CD4-positive, alpha-beta T cell treated with Interleukin-17A for 4 hours (primary cell): ENCODE data around the gene ATP9B.

ENCODE experiments used
- DNase-seq: peaks from one replicate; pipeline ENCODE4 v3.0.0-alpha.2; 2020; ENCODE audit warnings: mixed read lengths

Gene ATP9B

GRCh38 chr18:79204889-79205807 is 136.0 kb downstream of the ATP9B start:
- DNase-seq, result no peak

- DNase-seq, result no peak
Measured at GRCh38 chr18:79206444-79206843, 137.2 kb downstream of the ATP9B start.

- no peak for DNase-seq
Measured at GRCh38 chr18:79208906-79209305, 139.7 kb downstream of the ATP9B start.

GRCh38 chr18:79210002-79210910 is 141.1 kb downstream of the ATP9B start:
- DNase-seq, result no peak

- DNase-seq, result no peak
Measured at GRCh38 chr18:79211844-79212243, 142.7 kb downstream of the ATP9B start.

- DNase-seq, result no peak
Measured at GRCh38 chr18:79214056-79214455, 144.9 kb downstream of the ATP9B start.

GRCh38 chr18:79216176-79216575 is 147.0 kb downstream of the ATP9B start:
- no peak for DNase-seq

- DNase-seq, result no peak
Measured at GRCh38 chr18:79217979-79218604, 148.9 kb downstream of the ATP9B start.

- DNase-seq, result no peak
Measured at GRCh38 chr18:79218605-79219190, 149.5 kb downstream of the ATP9B start.

- DNase-seq, result no peak
Measured at GRCh38 chr18:79221136-79221535, 151.9 kb downstream of the ATP9B start.

- DNase-seq, result no peak
Measured at GRCh38 chr18:79222790-79223189, 153.6 kb downstream of the ATP9B start.

GRCh38 chr18:79223431-79223830 is 154.2 kb downstream of the ATP9B start:
- no peak for DNase-seq

GRCh38 chr18:79224381-79224780 is 155.2 kb downstream of the ATP9B start:
- no peak for DNase-seq

GRCh38 chr18:79227621-79228020 is 158.4 kb downstream of the ATP9B start:
- no peak for DNase-seq

- DNase-seq, result no peak
Measured at GRCh38 chr18:79229431-79229830, 160.2 kb downstream of the ATP9B start.

- no peak for DNase-seq
Measured at GRCh38 chr18:79234438-79234837, 165.2 kb downstream of the ATP9B start.

GRCh38 chr18:79239631-79240030 is 170.4 kb downstream of the ATP9B start:
- DNase-seq, result no peak

GRCh38 chr18:79241755-79242154 is 172.6 kb downstream of the ATP9B start:
- no peak for DNase-seq

GRCh38 chr18:79242246-79242645 is 173.1 kb downstream of the ATP9B start:
- no peak for DNase-seq

- DNase-seq, result peak; percentile 37
Measured at GRCh38 chr18:79245517-79246001, 176.4 kb downstream of the ATP9B start.

GRCh38 chr18:79246309-79247108 is 177.3 kb downstream of the ATP9B start:
- DNase-seq, result peak; percentile 74
